Endodermal cell (in vitro differentiated cells): ENCODE results near the gene POC1A. TPM values are rescaled to one million over a fixed set of nuclear protein-coding genes. Genes with fewer than 3 reads are reported as not detected.

Source experiments
- DNase-seq: peaks from one replicate; pipeline ENCODE4 v3.0.0-alpha.2; 2017
- H3K27ac ChIP-seq: 2 replicates; pipeline ENCODE4 v1.5.1; 2013; ENCODE audit warnings: mild to moderate bottlenecking, low read depth, low read length, moderate library complexity
- H3K27me3 ChIP-seq: 2 replicates; pipeline ENCODE4 v1.6.1; 2013; ENCODE audit warnings: mild to moderate bottlenecking, low read length, moderate library complexity; ENCODE audit not compliant: insufficient read depth, control insufficient read depth, poor library complexity, severe bottlenecking
- H3K36me3 ChIP-seq: 2 replicates; pipeline ENCODE4 v1.7.0; 2013; ENCODE audit warnings: mild to moderate bottlenecking, low read length, moderate library complexity; ENCODE audit not compliant: control insufficient read depth, insufficient read depth
- H3K4me1 ChIP-seq: one replicate; pipeline ENCODE4 v1.7.0; 2013; ENCODE audit warnings: low read length; ENCODE audit not compliant: control insufficient read depth, insufficient read depth
- H3K4me3 ChIP-seq: 2 replicates; pipeline ENCODE4 v1.5.1; 2013; ENCODE audit warnings: mild to moderate bottlenecking, low read length, moderate library complexity
- H3K9ac ChIP-seq: 2 replicates; pipeline ENCODE4 v1.6.1; 2013; ENCODE audit warnings: mild to moderate bottlenecking, low read length, moderate library complexity; ENCODE audit not compliant: poor library complexity, severe bottlenecking; ENCODE audit errors: extremely low read depth
- H3K9me3 ChIP-seq: 2 replicates; pipeline ENCODE4 v1.6.1; 2013; ENCODE audit warnings: mild to moderate bottlenecking, low read length, moderate library complexity; ENCODE audit not compliant: control insufficient read depth
- H3K27ac Mint-ChIP-seq: 2 replicates; pipeline ENCODE4 v1.8.0; 2020; ENCODE audit warnings: mixed read lengths
- H3K27me3 Mint-ChIP-seq: 2 replicates; pipeline ENCODE4 v1.8.0; 2021; ENCODE audit warnings: mild to moderate bottlenecking, mixed read lengths; ENCODE audit not compliant: insufficient read depth
- H3K36me3 Mint-ChIP-seq: 2 replicates; pipeline ENCODE4 v1.8.0; 2020; ENCODE audit warnings: low read depth, mixed read lengths
- H3K4me1 Mint-ChIP-seq: 2 replicates; pipeline ENCODE4 v1.8.0; 2020; ENCODE audit warnings: mixed read lengths
- H3K4me3 Mint-ChIP-seq: 2 replicates; pipeline ENCODE4 v1.8.0; 2020; ENCODE audit warnings: mild to moderate bottlenecking, moderate library complexity, mixed read lengths
- H3K9me3 Mint-ChIP-seq: 2 replicates; pipeline ENCODE4 v1.8.0; 2020; ENCODE audit warnings: mild to moderate bottlenecking, mixed read lengths
- CTCF ChIP-seq: fragments of 200-600 bp; sonication (generic); conservative IDR thresholded peaks from 2 replicates; pipeline ENCODE4 v1.5.0; 2021; ENCODE audit warnings: antibody characterized with exemption, mild to moderate bottlenecking
- WGBS, 2 experiments: methylation state at CpG; one replicate each; pipeline versions ENCODE4 v1.1.5 to v1.1.7; 2013; ENCODE audit warnings: missing lambda C conversion rate in 2 of 2, mixed read lengths in 1 of 2; ENCODE audit not compliant: insufficient coverage in 1 of 2, insufficient read length in 1 of 2; 5-methylcytosine and 5-hydroxymethylcytosine counted together
- total RNA-seq, 2 donors: library from RNA; stranded (reverse); fragmentation: NEBNext Ultra II Directional in 1 of 2; extraction: Animal tissue kit (Norgen Biotek cat#: 25700) in 1 of 2; gene quantifications; 2 replicates in 1 of 2; 3 replicates in 1 of 2; pipeline ENCODE4 v1.2.1, GENCODE V29; 2021

The POC1A gene
- total RNA-seq, 2 donors from 2014 or later, result 19.7 to 24.0 TPM

- H3K4me3 Mint-ChIP-seq, result no peak overlapping the region
- H3K27ac Mint-ChIP-seq, result no peak overlapping the region
- DNase-seq, result no peak
- H3K27me3 Mint-ChIP-seq, result no peaks in the 10 kb centered on the region
- H3K27me3 ChIP-seq, result no peaks in the 10 kb centered on the region
- no peak overlapping the region for H3K9ac ChIP-seq
- no peak overlapping the region for H3K4me3 ChIP-seq
- H3K36me3 Mint-ChIP-seq, result peaks cover 18% of the 10 kb centered on the region
- peaks cover 17% of the 10 kb centered on the region for H3K36me3 ChIP-seq
- no peak for TF ChIP-seq CTCF
- 89 to 90% methylated on average over 3 of the region's 3 CpGs for WGBS, 2 experiments
- H3K9me3 ChIP-seq, result no peaks in the 10 kb centered on the region
- no peaks in the 10 kb centered on the region for H3K4me1 ChIP-seq
- no peaks in the 10 kb centered on the region for H3K9me3 Mint-ChIP-seq
- no peak overlapping the region for H3K27ac ChIP-seq
- peaks cover 8% of the 10 kb centered on the region for H3K4me1 Mint-ChIP-seq
Measured at GRCh38 chr3:52150357-52150756, 3.9 kb downstream of the POC1A start.

- Mint-ChIP-seq H3K27me3 (no peaks in the 10 kb centered on the region), H3K27ac (no peak overlapping the region), H3K4me3 (no peak overlapping the region)
Measured at GRCh38 chr3:52149726-52150125, 4.5 kb downstream of the POC1A start.

GRCh38 chr3:52149021-52149420 lies 5.2 kb downstream of the POC1A start:
- no peak overlapping the region for H3K4me3 ChIP-seq
- TF ChIP-seq CTCF, result no peak
- Mint-ChIP-seq H3K4me1 (peaks cover 9% of the 10 kb centered on the region), H3K27ac (no peak overlapping the region), H3K36me3 (peaks cover 22% of the 10 kb centered on the region), H3K9me3 (no peaks in the 10 kb centered on the region), H3K27me3 (no peaks in the 10 kb centered on the region), H3K4me3 (no peak overlapping the region)
- WGBS, 2 experiments, result 88 to 90% methylated on average over 7 to 8 of the region's 8 CpGs
- H3K9ac ChIP-seq, result no peak overlapping the region
- no peaks in the 10 kb centered on the region for H3K27me3 ChIP-seq
- H3K36me3 ChIP-seq, result peaks cover 17% of the 10 kb centered on the region
- H3K27ac ChIP-seq, result no peak overlapping the region
- DNase-seq, result no peak
- no peaks in the 10 kb centered on the region for H3K9me3 ChIP-seq
- peaks cover 2% of the 10 kb centered on the region for H3K4me1 ChIP-seq

More at GRCh38 chr3:52149726-52150125, 4.5 kb downstream of the POC1A start:
- Histone ChIP-seq H3K9me3 (no peaks in the 10 kb centered on the region), H3K4me3 (no peak overlapping the region), H3K36me3 (peaks cover 17% of the 10 kb centered on the region), H3K27ac (no peak overlapping the region), H3K9ac (no peak overlapping the region), H3K4me1 (no peaks in the 10 kb centered on the region), H3K27me3 (no peaks in the 10 kb centered on the region)
- Mint-ChIP-seq H3K4me1 (peaks cover 8% of the 10 kb centered on the region), H3K9me3 (no peaks in the 10 kb centered on the region), H3K36me3 (peaks cover 19% of the 10 kb centered on the region)
- no peak for TF ChIP-seq CTCF
- WGBS, 2 experiments, result 97 to 100% methylated on average over 9 to 11 of the region's 11 CpGs
- DNase-seq, result no peak
